ENCODE measurements around the gene CFAP90. TPM values are rescaled to one million over a fixed set of nuclear protein-coding genes. Genes with fewer than 3 reads are reported as not detected.

The CFAP90 gene
- total RNA-seq, 1 experiment from 2014 or later, result not detected

DNA sequence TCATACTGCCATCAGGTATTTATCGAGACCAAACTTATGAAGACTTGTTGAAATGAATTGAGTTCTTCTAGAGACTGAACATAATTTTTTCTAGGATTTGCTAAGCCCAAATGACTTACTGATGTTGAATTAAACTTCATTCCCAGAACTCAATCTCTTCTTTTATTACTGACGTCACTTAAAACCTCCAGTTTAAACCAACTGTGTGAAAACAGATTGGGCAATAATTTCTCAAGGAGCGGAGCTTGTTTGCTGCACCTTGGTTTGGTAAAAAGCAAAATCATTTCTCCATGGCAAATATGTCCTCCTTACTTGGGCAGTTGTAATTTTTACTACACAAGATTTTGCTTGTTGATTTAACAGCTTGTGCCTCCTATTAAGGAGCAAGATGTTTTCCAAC lies 37.4 kb downstream of the CFAP90 start:
- peaks cover 7% of the 10 kb centered on the region; the same call in 1 of the 2 replicates for H3K4me1 ChIP-seq (ENCODE audit: low read length)
- H3K9me3 ChIP-seq (ENCODE audit: low read length), result no peaks in the 10 kb centered on the region
- H3K9ac ChIP-seq (ENCODE audit: low read length), result no peak overlapping the region
- H3K4me2 ChIP-seq (ENCODE audit: low read depth, low read length, poor library complexity, severe bottlenecking), result no peak overlapping the region
- no peak overlapping the region for H3K4me3 ChIP-seq (ENCODE audit: low read length)
- no peak overlapping the region for H2AFZ ChIP-seq (ENCODE audit: low read length)
- no peaks in the 10 kb centered on the region for H3K36me3 ChIP-seq (ENCODE audit: insufficient read depth, low read length)
- no peak overlapping the region for H3K27ac ChIP-seq (ENCODE audit: low read length)
- no peaks in the 10 kb centered on the region for H3K9me2 ChIP-seq (replicated peaks; ENCODE audit: insufficient read depth, low read length)
- no peaks in the 10 kb centered on the region for H3K27me3 ChIP-seq (ENCODE audit: low read length)
- H3K79me2 ChIP-seq (ENCODE audit: low read length), result no peaks in the 10 kb centered on the region
- H4K20me1 ChIP-seq (ENCODE audit: insufficient read depth, low read depth, low read length), result no peaks in the 10 kb centered on the region
- no peak for DNase-seq

DNA sequence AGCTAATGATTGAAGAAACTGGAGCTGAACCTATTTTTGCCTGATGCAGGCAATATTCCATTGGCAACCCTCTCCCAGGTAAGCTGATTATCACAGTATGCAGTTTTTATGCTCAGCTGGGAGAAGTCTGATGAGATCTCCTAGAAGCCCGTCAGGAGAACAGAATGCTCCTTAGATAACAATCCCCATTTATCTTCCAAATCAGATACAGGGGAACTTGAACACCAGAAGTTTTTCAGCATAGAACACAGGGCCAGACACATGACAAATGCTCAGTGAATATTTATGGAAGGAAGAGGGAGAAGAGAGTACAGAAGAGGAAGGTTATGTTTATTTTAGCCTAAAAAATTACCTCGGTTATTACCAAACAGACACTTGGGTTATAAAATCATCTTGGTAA lies 37.9 kb downstream of the CFAP90 start:
- no peak overlapping the region for H3K4me2 ChIP-seq (ENCODE audit: low read depth, low read length, poor library complexity, severe bottlenecking)
- no peak overlapping the region for H3K4me3 ChIP-seq (ENCODE audit: low read length)
- no peaks in the 10 kb centered on the region for H3K9me2 ChIP-seq (replicated peaks; ENCODE audit: insufficient read depth, low read length)
- no peak for DNase-seq
- no peaks in the 10 kb centered on the region for H3K36me3 ChIP-seq (ENCODE audit: insufficient read depth, low read length)
- no peaks in the 10 kb centered on the region for H3K79me2 ChIP-seq (ENCODE audit: low read length)
- H4K20me1 ChIP-seq (ENCODE audit: insufficient read depth, low read depth, low read length), result no peaks in the 10 kb centered on the region
- no peak overlapping the region for H3K27ac ChIP-seq (ENCODE audit: low read length)
- H3K9me3 ChIP-seq (ENCODE audit: low read length), result no peaks in the 10 kb centered on the region
- no peak overlapping the region for H3K9ac ChIP-seq (ENCODE audit: low read length)
- H3K27me3 ChIP-seq (ENCODE audit: low read length), result no peaks in the 10 kb centered on the region
- H2AFZ ChIP-seq (ENCODE audit: low read length), result no peak overlapping the region
- H3K4me1 ChIP-seq (ENCODE audit: low read length), result peaks cover 7% of the 10 kb centered on the region; the same call in 1 of the 2 replicates

DNA sequence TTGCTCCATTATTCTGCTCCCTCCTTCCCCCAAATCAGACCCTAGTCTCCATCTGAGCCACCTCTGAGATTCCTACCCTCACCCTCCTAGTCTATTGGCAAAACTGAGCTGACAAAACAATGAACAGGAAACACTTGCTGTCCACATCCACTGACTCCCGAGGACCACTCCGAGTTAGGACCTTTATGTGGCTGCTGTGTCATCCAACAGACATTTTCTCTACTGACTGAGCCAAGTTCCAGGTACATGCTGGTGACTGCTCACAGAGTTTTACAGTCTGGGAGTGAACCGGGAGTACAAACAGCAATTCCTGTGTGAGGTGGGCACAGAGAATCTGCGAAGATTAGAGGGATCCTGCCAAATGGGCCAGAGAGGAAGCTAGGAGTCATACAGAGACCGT lies 39.2 kb downstream of the CFAP90 start:
- Histone ChIP-seq H2AFZ (ENCODE audit: low read length) (no peak overlapping the region), H3K9ac (ENCODE audit: low read length) (no peak overlapping the region), H4K20me1 (ENCODE audit: insufficient read depth, low read depth, low read length) (no peaks in the 10 kb centered on the region), H3K9me3 (ENCODE audit: low read length) (no peaks in the 10 kb centered on the region), H3K4me1 (ENCODE audit: low read length) (peaks cover 7% of the 10 kb centered on the region; the same call in 1 of the 2 replicates), H3K27ac (ENCODE audit: low read length) (no peak overlapping the region), H3K4me3 (ENCODE audit: low read length) (no peak overlapping the region), H3K27me3 (ENCODE audit: low read length) (no peaks in the 10 kb centered on the region), H3K79me2 (ENCODE audit: low read length) (no peaks in the 10 kb centered on the region), H3K4me2 (ENCODE audit: low read depth, low read length, poor library complexity, severe bottlenecking) (no peak overlapping the region), H3K36me3 (ENCODE audit: insufficient read depth, low read length) (no peaks in the 10 kb centered on the region), H3K9me2 (replicated peaks; ENCODE audit: insufficient read depth, low read length) (no peaks in the 10 kb centered on the region)
- DNase-seq, result no peak

DNA sequence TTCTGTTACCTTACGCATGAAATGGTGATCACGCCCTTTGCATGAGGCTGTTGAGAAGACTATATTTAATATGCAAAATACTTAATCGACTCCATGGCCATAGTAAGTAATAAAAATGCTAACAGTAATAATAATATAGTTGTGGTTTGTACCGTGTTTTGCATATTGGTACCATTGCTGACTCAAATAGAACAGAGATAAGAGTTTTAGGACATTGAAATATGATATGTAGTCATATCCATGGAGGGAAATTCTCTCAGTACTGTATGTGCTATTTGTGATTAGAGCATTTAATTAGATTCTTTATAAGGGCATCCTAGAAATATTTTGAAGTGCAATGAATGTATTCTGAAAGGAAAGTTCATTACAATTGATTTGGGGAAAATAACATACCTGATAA lies 41.9 kb downstream of the CFAP90 start:
- no peaks in the 10 kb centered on the region for H4K20me1 ChIP-seq (ENCODE audit: insufficient read depth, low read depth, low read length)
- H3K9ac ChIP-seq (ENCODE audit: low read length), result no peak overlapping the region
- no peaks in the 10 kb centered on the region for H3K27me3 ChIP-seq (ENCODE audit: low read length)
- H2AFZ ChIP-seq (ENCODE audit: low read length), result no peak overlapping the region
- no peaks in the 10 kb centered on the region for H3K79me2 ChIP-seq (ENCODE audit: low read length)
- no peak overlapping the region for H3K4me3 ChIP-seq (ENCODE audit: low read length)
- no peaks in the 10 kb centered on the region for H3K9me2 ChIP-seq (replicated peaks; ENCODE audit: insufficient read depth, low read length)
- H3K36me3 ChIP-seq (ENCODE audit: insufficient read depth, low read length), result no peaks in the 10 kb centered on the region
- H3K27ac ChIP-seq (ENCODE audit: low read length), result no peak overlapping the region
- H3K9me3 ChIP-seq (ENCODE audit: low read length), result no peaks in the 10 kb centered on the region
- peaks cover 7% of the 10 kb centered on the region; the same call in 1 of the 2 replicates for H3K4me1 ChIP-seq (ENCODE audit: low read length)
- DNase-seq, result no peak
- no peak overlapping the region for H3K4me2 ChIP-seq (ENCODE audit: low read depth, low read length, poor library complexity, severe bottlenecking)

DNA sequence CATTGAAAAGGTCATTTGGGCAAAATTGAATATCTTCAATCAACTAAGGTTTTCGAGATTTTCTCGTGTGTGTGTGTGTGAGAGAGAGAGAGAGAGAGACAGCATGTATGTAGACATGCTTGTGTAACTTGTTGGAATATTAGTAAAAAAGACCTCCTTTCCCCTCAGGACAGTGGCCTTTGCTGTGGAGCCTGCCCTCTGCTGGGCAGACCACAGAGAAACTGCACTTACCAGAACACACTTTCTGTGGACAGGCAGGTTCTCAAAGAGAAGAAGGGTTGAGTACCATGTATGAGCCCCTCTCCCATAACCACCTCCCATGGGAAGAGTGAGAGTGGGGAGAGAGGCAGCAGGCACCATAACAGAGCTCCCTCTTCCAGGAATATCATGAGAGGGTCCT lies 45.6 kb downstream of the CFAP90 start:
- no peaks in the 10 kb centered on the region for H3K9me3 ChIP-seq (ENCODE audit: low read length)
- H3K4me2 ChIP-seq (ENCODE audit: low read depth, low read length, poor library complexity, severe bottlenecking), result no peak overlapping the region
- peaks cover 7% of the 10 kb centered on the region; the same call in 1 of the 2 replicates for H3K4me1 ChIP-seq (ENCODE audit: low read length)
- no peaks in the 10 kb centered on the region for H3K36me3 ChIP-seq (ENCODE audit: insufficient read depth, low read length)
- H3K9me2 ChIP-seq (replicated peaks; ENCODE audit: insufficient read depth, low read length), result no peaks in the 10 kb centered on the region
- no peaks in the 10 kb centered on the region for H4K20me1 ChIP-seq (ENCODE audit: insufficient read depth, low read depth, low read length)
- no peaks in the 10 kb centered on the region for H3K27me3 ChIP-seq (ENCODE audit: low read length)
- no peak overlapping the region for H3K9ac ChIP-seq (ENCODE audit: low read length)
- H3K79me2 ChIP-seq (ENCODE audit: low read length), result no peaks in the 10 kb centered on the region
- peak; percentile 48 for DNase-seq
- H3K27ac ChIP-seq (ENCODE audit: low read length), result no peak overlapping the region
- no peak overlapping the region for H3K4me3 ChIP-seq (ENCODE audit: low read length)
- H2AFZ ChIP-seq (ENCODE audit: low read length), result no peak overlapping the region

DNA sequence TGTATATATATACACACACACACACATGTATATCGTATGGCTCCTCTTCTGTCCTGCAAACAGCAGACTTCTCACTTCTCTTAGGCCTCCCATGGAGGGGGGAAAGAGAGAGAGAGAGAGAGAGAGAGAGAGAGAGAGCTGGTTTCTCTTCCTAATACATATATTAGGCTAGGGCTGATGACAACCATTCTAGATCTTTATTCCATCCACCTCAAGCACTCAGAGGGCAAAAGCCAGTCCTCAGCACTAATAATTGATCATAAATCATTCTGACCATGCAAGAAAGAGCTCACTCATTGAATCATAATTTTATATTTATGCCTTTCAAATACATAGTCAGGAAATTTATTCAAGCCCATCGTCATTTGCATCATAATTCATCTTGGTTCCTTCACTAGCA lies 47.0 kb downstream of the CFAP90 start:
- DNase-seq, result no peak
- Histone ChIP-seq H3K9ac (ENCODE audit: low read length) (no peak overlapping the region), H3K4me3 (ENCODE audit: low read length) (no peak overlapping the region)

DNA sequence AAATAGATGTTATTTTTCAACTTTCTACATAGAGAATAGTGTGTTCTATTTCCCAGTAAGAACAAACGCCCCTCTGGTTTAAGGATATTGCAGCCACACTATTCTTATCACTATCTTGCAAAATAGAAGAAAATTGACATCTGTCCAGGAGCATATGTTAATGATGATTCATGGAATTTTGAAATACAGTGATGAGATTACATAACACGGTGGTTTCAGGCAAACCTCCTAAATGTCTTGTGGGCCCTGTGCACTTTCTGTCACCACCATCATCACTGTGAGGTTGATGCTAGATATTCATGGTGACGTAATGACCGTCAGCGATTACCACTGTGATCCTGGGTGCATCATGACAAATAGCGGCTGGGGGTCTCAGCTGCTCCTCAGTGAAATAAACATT lies 48.1 kb downstream of the CFAP90 start:
- H3K9me2 ChIP-seq (replicated peaks; ENCODE audit: insufficient read depth, low read length), result no peaks in the 10 kb centered on the region
- H3K27me3 ChIP-seq (ENCODE audit: low read length), result no peaks in the 10 kb centered on the region
- no peaks in the 10 kb centered on the region for H3K79me2 ChIP-seq (ENCODE audit: low read length)
- H3K4me3 ChIP-seq (ENCODE audit: low read length), result no peak overlapping the region
- no peak overlapping the region for H3K4me2 ChIP-seq (ENCODE audit: low read depth, low read length, poor library complexity, severe bottlenecking)
- no peaks in the 10 kb centered on the region for H4K20me1 ChIP-seq (ENCODE audit: insufficient read depth, low read depth, low read length)
- no peaks in the 10 kb centered on the region for H3K36me3 ChIP-seq (ENCODE audit: insufficient read depth, low read length)
- no peak overlapping the region for H3K9ac ChIP-seq (ENCODE audit: low read length)
- no peak overlapping the region for H3K27ac ChIP-seq (ENCODE audit: low read length)
- no peak for DNase-seq
- no peaks in the 10 kb centered on the region for H3K9me3 ChIP-seq (ENCODE audit: low read length)
- H2AFZ ChIP-seq (ENCODE audit: low read length), result no peak overlapping the region
- H3K4me1 ChIP-seq (ENCODE audit: low read length), result no peaks in the 10 kb centered on the region

More for the DNA sequence above, 47.0 kb downstream of the CFAP90 start:
- H3K9me2 ChIP-seq (replicated peaks; ENCODE audit: insufficient read depth, low read length), result no peaks in the 10 kb centered on the region
- H4K20me1 ChIP-seq (ENCODE audit: insufficient read depth, low read depth, low read length), result no peaks in the 10 kb centered on the region
- no peaks in the 10 kb centered on the region for H3K9me3 ChIP-seq (ENCODE audit: low read length)
- no peak overlapping the region for H2AFZ ChIP-seq (ENCODE audit: low read length)
- no peaks in the 10 kb centered on the region for H3K79me2 ChIP-seq (ENCODE audit: low read length)
- no peaks in the 10 kb centered on the region for H3K36me3 ChIP-seq (ENCODE audit: insufficient read depth, low read length)
- peaks cover 2% of the 10 kb centered on the region; the same call in 1 of the 2 replicates for H3K4me1 ChIP-seq (ENCODE audit: low read length)
- no peaks in the 10 kb centered on the region for H3K27me3 ChIP-seq (ENCODE audit: low read length)
- H3K4me2 ChIP-seq (ENCODE audit: low read depth, low read length, poor library complexity, severe bottlenecking), result no peak overlapping the region
- no peak overlapping the region for H3K27ac ChIP-seq (ENCODE audit: low read length)

DNA sequence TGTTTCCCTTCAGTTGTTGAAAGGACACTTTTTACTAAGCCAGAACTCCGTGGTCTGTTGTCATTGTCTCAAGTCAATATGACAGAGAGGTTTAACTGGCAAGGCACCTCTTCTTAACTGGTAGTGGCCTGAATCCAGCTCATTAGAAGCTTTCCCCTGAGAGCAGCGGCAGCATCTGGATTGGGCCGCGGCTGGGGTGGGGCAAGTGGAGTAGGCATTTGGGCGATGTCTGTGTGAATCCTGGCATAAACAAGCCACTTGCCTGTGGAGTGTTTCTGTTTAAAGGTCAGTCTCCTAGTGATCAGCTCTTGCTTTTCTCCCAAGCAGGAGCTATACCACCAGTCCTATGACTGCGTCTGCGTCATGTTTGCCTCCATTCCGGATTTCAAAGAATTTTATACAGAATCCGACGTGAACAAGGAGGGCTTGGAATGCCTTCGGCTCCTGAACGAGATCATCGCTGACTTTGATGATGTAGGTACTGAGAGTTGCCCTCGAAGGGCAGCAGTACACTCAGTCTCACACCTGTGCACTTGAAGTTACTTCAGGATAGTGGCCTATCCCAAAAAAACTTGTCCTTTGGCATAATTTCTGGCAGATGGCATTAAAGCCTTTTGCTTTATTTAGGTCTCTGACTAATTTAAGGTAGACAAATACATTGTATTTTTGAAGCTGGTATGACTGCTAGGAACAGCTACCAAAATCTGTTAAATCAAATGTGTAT lies 48.9 kb downstream of the CFAP90 start:
- Histone ChIP-seq H4K20me1 (ENCODE audit: insufficient read depth, low read depth, low read length) (no peaks in the 10 kb centered on the region), H2AFZ (ENCODE audit: low read length) (no peak overlapping the region), H3K4me1 (ENCODE audit: low read length) (no peaks in the 10 kb centered on the region), H3K4me3 (ENCODE audit: low read length) (no peak overlapping the region), H3K4me2 (ENCODE audit: low read depth, low read length, poor library complexity, severe bottlenecking) (no peak overlapping the region), H3K9ac (ENCODE audit: low read length) (no peak overlapping the region), H3K9me3 (ENCODE audit: low read length) (no peaks in the 10 kb centered on the region), H3K36me3 (ENCODE audit: insufficient read depth, low read length) (no peaks in the 10 kb centered on the region), H3K79me2 (ENCODE audit: low read length) (no peaks in the 10 kb centered on the region), H3K27me3 (ENCODE audit: low read length) (no peaks in the 10 kb centered on the region), H3K9me2 (replicated peaks; ENCODE audit: insufficient read depth, low read length) (no peaks in the 10 kb centered on the region), H3K27ac (ENCODE audit: low read length) (no peak overlapping the region)
- no peak for DNase-seq

Measured in Karpas-422 (cell line).